ENCODE measurements around the gene MUTYH.

MUTYH gene

GRCh38 chr1:45326627-45327623 is 13.3 kb downstream of the MUTYH start, which contains the start of gene HPDL:
Gene HPDL (plus strand): TSS chr1:45326895. CDS start chr1:45327149, 254 bp downstream.
- H3K4me3 ChIP-seq (ENCODE audit: control insufficient read depth, low read depth, low read length): peak within 1 kb of the TSS; percentile 55
- no peak for TF ChIP-seq CTCF (IDR thresholded peaks at IDR 0.05; ENCODE audit: control insufficient read depth, insufficient read depth, low read depth, low read length, missing control alignments)
- DNase-seq (ENCODE audit: low read depth): no peak

GRCh38 chr1:45325851-45326506 is 14.3 kb downstream of the MUTYH start:
- TF ChIP-seq CTCF (IDR thresholded peaks at IDR 0.05; ENCODE audit: control insufficient read depth, insufficient read depth, low read depth, low read length, missing control alignments): no peak
- DNase-seq (ENCODE audit: low read depth): no peak
- H3K4me3 ChIP-seq (ENCODE audit: control insufficient read depth, low read depth, low read length): peak overlapping the region; percentile 55; the same call in 1 of the 2 replicates

- no peak for TF ChIP-seq CTCF (IDR thresholded peaks at IDR 0.05; ENCODE audit: control insufficient read depth, insufficient read depth, low read depth, low read length, missing control alignments)
- no peak for DNase-seq (ENCODE audit: low read depth)
- no peak overlapping the region for H3K4me3 ChIP-seq (ENCODE audit: control insufficient read depth, low read depth, low read length)
Observed at GRCh38 chr1:45322486-45323040, 17.7 kb downstream of the MUTYH start.

- TF ChIP-seq CTCF (IDR thresholded peaks at IDR 0.05; ENCODE audit: control insufficient read depth, insufficient read depth, low read depth, low read length, missing control alignments): no peak
- H3K4me3 ChIP-seq (ENCODE audit: control insufficient read depth, low read depth, low read length): no peak overlapping the region
- DNase-seq (ENCODE audit: low read depth): no peak
Observed at GRCh38 chr1:45321444-45321843, 18.8 kb downstream of the MUTYH start.

GRCh38 chr1:45319761-45320160 is 20.5 kb downstream of the MUTYH start:
- DNase-seq (ENCODE audit: low read depth): no peak
- no peak overlapping the region for H3K4me3 ChIP-seq (ENCODE audit: control insufficient read depth, low read depth, low read length)
- TF ChIP-seq CTCF (IDR thresholded peaks at IDR 0.05; ENCODE audit: control insufficient read depth, insufficient read depth, low read depth, low read length, missing control alignments): no peak

GRCh38 chr1:45317166-45317565 is 23.1 kb downstream of the MUTYH start:
- no peak overlapping the region for H3K4me3 ChIP-seq (ENCODE audit: control insufficient read depth, low read depth, low read length)
- TF ChIP-seq CTCF (IDR thresholded peaks at IDR 0.05; ENCODE audit: control insufficient read depth, insufficient read depth, low read depth, low read length, missing control alignments): no peak

More at GRCh38 chr1:45317166-45317565, 23.1 kb downstream of the MUTYH start:
- DNase-seq (ENCODE audit: low read depth): no peak

Data from AG09309 (cell line).